ENCODE results near the gene KRTAP10-2.

Gene KRTAP10-2

DNA sequence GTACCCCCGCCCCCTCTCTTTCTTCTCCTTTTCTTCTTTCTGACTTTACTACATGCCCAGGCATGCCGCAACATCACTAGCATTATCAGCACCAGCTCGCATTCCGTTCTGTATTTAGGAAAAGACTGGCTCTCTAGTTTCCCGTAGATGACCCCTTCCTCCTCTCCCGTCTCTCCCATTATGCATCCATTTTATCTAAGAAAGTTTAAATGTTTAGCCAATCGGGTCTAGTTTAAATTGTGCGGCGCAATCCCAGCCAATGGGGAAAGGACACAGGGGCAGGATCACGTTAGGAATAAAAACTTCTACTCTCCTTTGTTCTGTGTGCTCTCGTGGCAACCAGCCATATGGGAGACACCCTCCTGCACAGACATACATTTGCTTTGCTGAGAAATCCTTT is 46.8 kb upstream of the KRTAP10-2 start:
- no peak overlapping the region for H3K4me2 ChIP-seq (ENCODE audit: low read depth, low read length, poor library complexity, severe bottlenecking)
- H3K27me3 ChIP-seq (ENCODE audit: low read length) = no peaks in the 10 kb centered on the region
- no peaks in the 10 kb centered on the region for H4K20me1 ChIP-seq (ENCODE audit: low read depth, low read length)
- no peaks in the 10 kb centered on the region for H3K9me2 ChIP-seq (replicated peaks; ENCODE audit: insufficient read depth, low read length)
- no peak overlapping the region for H3K4me3 ChIP-seq (ENCODE audit: insufficient read depth, low read length, poor library complexity, severe bottlenecking)
- H2AFZ ChIP-seq (ENCODE audit: low read depth, low read length, severe bottlenecking) = no peak overlapping the region
- no peaks in the 10 kb centered on the region for H3K9me3 ChIP-seq (ENCODE audit: insufficient read depth, low read length)
- no peaks in the 10 kb centered on the region for H3K36me3 ChIP-seq (ENCODE audit: low read length)
- no peak overlapping the region for H3K9ac ChIP-seq (ENCODE audit: low read length)
- H3K27ac ChIP-seq (ENCODE audit: low read depth, low read length) = no peak overlapping the region
- TF ChIP-seq, protein P1, sequence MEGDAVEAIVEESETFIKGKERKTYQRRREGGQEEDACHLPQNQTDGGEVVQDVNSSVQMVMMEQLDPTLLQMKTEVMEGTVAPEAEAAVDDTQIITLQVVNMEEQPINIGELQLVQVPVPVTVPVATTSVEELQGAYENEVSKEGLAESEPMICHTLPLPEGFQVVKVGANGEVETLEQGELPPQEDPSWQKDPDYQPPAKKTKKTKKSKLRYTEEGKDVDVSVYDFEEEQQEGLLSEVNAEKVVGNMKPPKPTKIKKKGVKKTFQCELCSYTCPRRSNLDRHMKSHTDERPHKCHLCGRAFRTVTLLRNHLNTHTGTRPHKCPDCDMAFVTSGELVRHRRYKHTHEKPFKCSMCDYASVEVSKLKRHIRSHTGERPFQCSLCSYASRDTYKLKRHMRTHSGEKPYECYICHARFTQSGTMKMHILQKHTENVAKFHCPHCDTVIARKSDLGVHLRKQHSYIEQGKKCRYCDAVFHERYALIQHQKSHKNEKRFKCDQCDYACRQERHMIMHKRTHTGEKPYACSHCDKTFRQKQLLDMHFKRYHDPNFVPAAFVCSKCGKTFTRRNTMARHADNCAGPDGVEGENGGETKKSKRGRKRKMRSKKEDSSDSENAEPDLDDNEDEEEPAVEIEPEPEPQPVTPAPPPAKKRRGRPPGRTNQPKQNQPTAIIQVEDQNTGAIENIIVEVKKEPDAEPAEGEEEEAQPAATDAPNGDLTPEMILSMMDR (IDR thresholded peaks at IDR 0.05; ENCODE audit: insufficient read depth, low read length, poor library complexity, severe bottlenecking) = no peak
- TF ChIP-seq EZH2phosphoT487 (conservative IDR thresholded peaks at IDR 0.05; ENCODE audit: low read length) = no peak
- H3K79me2 ChIP-seq (ENCODE audit: insufficient read depth, low read length) = no peaks in the 10 kb centered on the region
- H3F3A ChIP-seq (ENCODE audit: insufficient read depth) = no peaks in the 10 kb centered on the region

DNA sequence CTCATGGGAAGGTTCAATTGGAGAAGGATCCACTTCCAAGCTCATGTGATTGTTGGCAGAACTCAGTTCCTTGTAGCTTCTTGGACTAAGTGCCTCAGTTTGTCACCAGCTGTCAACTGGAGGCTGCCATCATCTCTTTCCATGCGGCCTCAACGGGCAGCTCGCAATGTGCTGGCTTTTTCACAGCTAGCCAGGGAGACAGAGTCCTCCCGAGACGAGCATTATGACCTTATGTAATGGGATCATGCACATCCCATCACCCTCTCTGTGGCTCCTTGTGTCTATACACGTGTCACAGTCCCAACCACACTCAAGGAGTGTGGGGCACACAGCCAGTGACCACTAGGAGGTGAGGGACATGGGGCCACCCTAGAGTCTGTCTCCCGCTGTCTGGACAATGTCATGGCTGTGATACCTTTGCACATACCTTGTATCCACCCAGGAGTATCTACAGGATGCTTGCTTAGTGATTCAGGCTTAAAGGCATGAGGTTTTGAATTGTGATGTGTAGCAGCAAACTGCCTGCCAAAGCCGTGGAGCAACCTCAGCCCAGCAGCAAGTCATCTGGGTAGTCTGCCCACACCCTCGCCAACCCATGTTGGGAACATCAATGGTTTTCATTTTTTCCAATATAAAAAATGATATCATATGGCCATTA is 44.9 kb upstream of the KRTAP10-2 start:
- TF ChIP-seq, protein P1 (IDR thresholded peaks at IDR 0.05; ENCODE audit: insufficient read depth, low read length, poor library complexity, severe bottlenecking) = no peak
- TF ChIP-seq EZH2phosphoT487 (conservative IDR thresholded peaks at IDR 0.05; ENCODE audit: low read length) = no peak
- Histone ChIP-seq H3F3A (ENCODE audit: insufficient read depth) (no peaks in the 10 kb centered on the region), H3K36me3 (ENCODE audit: low read length) (no peaks in the 10 kb centered on the region), H3K9ac (ENCODE audit: low read length) (no peak overlapping the region), H2AFZ (ENCODE audit: low read depth, low read length, severe bottlenecking) (no peak overlapping the region), H3K27ac (ENCODE audit: low read depth, low read length) (no peak overlapping the region), H3K4me2 (ENCODE audit: low read depth, low read length, poor library complexity, severe bottlenecking) (no peak overlapping the region), H3K4me3 (ENCODE audit: insufficient read depth, low read length, poor library complexity, severe bottlenecking) (no peak overlapping the region), H3K79me2 (ENCODE audit: insufficient read depth, low read length) (no peaks in the 10 kb centered on the region), H3K9me2 (replicated peaks; ENCODE audit: insufficient read depth, low read length) (no peaks in the 10 kb centered on the region), H4K20me1 (ENCODE audit: low read depth, low read length) (no peaks in the 10 kb centered on the region), H3K27me3 (ENCODE audit: low read length) (no peaks in the 10 kb centered on the region), H3K9me3 (ENCODE audit: insufficient read depth, low read length) (no peaks in the 10 kb centered on the region)

DNA sequence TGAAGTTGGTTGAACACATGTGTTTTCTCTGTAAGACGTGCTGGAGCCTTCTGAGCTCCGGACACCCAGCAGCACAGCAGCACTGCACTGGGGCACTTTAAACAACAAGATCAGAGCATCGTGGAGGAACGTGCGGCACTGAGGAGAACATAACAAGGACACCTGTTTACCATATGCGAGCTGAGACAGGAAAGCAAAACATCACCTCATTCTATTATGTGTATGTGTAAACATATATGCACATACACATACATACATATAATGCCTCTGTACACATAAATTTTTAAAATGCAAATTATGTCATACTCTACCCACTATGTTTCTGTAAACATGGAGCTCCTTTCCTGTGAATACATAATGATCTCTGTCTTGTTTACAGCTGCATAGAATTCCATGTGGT is 44.2 kb upstream of the KRTAP10-2 start:
- no peak overlapping the region for H3K4me3 ChIP-seq (ENCODE audit: insufficient read depth, low read length, poor library complexity, severe bottlenecking)
- H3K36me3 ChIP-seq (ENCODE audit: low read length) = no peaks in the 10 kb centered on the region
- no peaks in the 10 kb centered on the region for H3K9me3 ChIP-seq (ENCODE audit: insufficient read depth, low read length)
- H3F3A ChIP-seq (ENCODE audit: insufficient read depth) = no peaks in the 10 kb centered on the region
- no peaks in the 10 kb centered on the region for H4K20me1 ChIP-seq (ENCODE audit: low read depth, low read length)
- TF ChIP-seq, protein P1 (IDR thresholded peaks at IDR 0.05; ENCODE audit: insufficient read depth, low read length, poor library complexity, severe bottlenecking) = no peak
- TF ChIP-seq EZH2phosphoT487 (conservative IDR thresholded peaks at IDR 0.05; ENCODE audit: low read length) = no peak
- H3K79me2 ChIP-seq (ENCODE audit: insufficient read depth, low read length) = no peaks in the 10 kb centered on the region
- H3K27me3 ChIP-seq (ENCODE audit: low read length) = no peaks in the 10 kb centered on the region
- H3K9ac ChIP-seq (ENCODE audit: low read length) = no peak overlapping the region
- H3K4me2 ChIP-seq (ENCODE audit: low read depth, low read length, poor library complexity, severe bottlenecking) = no peak overlapping the region
- H3K27ac ChIP-seq (ENCODE audit: low read depth, low read length) = no peak overlapping the region
- no peak overlapping the region for H2AFZ ChIP-seq (ENCODE audit: low read depth, low read length, severe bottlenecking)
- H3K9me2 ChIP-seq (replicated peaks; ENCODE audit: insufficient read depth, low read length) = no peaks in the 10 kb centered on the region
